Activated T-helper 1 cell treated with Interleukin-2 at 50 U/mL for 16 hours (primary cell): Measurements from ENCODE around the gene KIFC3.
"Not testable (repeated sequence)": the region's sequence is repeated elsewhere in the genome, so short reads cannot be mapped to it uniquely, and the experiment has no call there.

Experiments
- DNase-seq: peaks from one replicate; pipeline ENCODE4 v3.0.0-alpha.2; 2020; ENCODE audit warnings: low read depth

KIFC3 gene

GRCh38 chr16:57786632-57787518 lies 15.4 kb downstream of the KIFC3 start:
- DNase-seq = no peak

GRCh38 chr16:57785924-57786323 lies 16.4 kb downstream of the KIFC3 start:
- no peak for DNase-seq

GRCh38 chr16:57785385-57785784 lies 16.9 kb downstream of the KIFC3 start:
- no peak for DNase-seq

- no peak for DNase-seq
Observed at GRCh38 chr16:57784334-57784733, 18.0 kb downstream of the KIFC3 start.

- DNase-seq = no peak
Observed at GRCh38 chr16:57783883-57784282, 18.4 kb downstream of the KIFC3 start.

DNA sequence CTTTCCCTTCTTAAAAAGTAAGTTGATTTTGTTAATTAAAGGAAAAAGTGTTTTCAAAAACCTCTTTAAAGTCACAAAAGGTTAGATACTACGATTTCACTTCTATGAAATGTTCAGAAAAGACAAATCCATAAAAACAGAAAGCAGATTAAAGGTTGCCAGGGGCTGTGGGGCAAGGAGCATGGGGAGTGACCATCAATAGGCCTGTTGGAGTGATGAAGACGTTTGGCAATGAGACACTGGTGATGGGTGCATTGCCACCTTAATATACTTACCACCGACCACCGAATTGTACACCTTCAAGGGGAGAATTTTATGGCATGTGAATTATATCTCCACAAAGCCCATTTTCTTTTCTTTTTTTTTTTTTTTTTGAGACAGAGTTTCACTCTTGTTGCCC lies 19.2 kb downstream of the KIFC3 start:
- no peak for DNase-seq

DNA sequence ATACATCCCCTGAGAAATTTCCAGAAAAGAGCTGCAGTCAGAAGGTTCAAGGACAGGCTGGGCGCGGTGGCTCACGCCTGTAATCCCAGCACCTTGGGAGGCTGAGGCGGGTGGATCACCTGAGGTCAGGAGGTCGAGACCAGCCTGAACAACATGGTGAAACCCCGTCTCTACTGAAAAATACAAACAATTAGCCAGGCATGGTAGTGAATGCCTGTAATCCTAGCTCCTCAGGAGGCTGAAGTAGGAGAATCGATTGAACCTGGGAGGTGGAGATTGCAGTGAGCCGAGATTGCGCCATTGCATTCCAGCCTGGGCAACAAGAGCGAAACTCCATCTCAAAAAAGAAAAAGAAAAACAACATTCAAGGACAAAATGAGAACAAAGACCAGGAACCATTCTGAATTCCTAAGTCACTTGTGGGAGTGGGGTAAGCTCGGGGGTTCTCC lies 19.7 kb downstream of the KIFC3 start:
- DNase-seq = not testable (repeated sequence)

- no peak for DNase-seq
Observed at GRCh38 chr16:57781741-57782606, 20.3 kb downstream of the KIFC3 start.

- no peak for DNase-seq
Observed at GRCh38 chr16:57781349-57781740, 20.9 kb downstream of the KIFC3 start.

GRCh38 chr16:57779836-57780235 lies 22.5 kb downstream of the KIFC3 start:
- DNase-seq = not testable (repeated sequence)

DNA sequence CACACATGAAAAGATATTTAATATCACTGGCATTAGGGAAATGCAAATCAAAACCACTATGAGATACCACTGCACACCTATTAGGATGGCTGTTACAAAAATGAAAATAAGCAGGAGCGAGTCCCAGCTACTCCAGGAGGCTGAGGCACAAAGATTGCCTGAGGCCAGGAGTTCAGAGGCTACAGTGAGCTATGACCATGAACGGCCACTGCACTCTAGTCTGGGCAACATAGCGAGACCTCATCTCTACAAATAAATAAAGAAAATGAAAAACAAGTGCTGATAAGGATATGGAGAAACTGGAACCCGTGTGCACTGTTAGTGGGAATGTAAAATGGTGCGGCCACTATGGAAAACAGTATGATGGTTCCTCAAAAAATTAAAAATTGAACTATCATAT lies 23.6 kb downstream of the KIFC3 start:
- DNase-seq = no peak

- no peak for DNase-seq
Observed at GRCh38 chr16:57775661-57776469, 26.4 kb downstream of the KIFC3 start.

DNA sequence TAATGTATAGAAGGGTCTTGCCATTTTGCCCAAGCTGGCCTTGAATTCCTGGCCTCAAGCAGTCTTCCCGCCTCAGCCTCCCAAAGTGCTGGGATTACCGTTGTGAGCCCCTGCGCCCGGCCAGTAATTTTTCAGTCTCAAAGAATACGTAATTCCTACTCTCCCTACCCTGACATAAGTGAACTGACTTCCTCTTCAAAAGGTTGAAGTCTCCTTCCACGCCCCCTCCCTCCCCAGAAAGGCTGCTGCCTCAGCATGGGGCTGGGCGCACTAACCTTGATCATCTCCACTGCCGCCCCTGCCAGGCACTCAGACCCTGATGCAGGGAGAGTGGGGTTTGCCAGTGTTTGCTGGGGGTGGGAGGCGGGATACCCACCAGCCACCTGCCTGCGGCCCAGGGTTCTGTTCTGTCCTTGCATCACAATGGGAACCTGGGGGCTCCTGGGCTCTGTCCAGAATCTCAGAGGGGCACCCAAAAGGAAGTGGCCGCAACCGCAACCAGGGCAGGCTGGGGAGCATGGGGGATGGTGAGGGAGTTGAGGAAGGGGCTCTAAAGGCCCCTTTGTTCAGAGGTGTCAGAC lies 27.5 kb downstream of the KIFC3 start:
- no peak for DNase-seq

DNA sequence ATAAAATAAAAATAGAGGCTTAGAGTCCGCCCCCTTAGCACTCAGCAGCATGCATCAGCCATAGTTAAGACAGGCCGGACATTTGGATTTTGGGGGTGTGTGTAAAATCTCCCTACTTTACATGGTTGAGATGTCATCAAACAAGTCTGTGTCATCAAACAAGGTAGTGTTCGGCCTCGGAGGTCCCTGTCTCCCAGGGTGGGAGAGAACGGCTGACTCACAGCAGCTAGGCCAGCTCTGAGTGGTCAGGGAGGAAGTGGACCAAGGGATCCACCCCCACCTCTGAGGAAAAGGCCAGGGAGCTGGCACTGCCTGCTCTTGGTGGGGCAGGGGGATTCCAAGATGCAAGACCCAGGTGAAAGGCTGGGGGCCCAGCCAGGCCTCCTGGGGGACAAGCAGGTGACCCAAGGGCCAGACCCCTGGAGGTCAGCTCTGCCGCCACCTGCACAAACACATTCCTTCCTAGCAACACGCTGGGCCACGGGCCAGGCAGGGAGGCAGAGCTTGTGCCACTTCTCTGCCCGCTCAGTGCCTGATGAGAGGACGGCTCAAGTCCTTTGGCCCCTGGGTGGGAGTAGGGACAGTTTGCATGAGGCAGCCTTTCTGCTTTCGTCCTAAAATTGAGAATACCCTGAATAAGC lies 28.5 kb downstream of the KIFC3 start:
- no peak for DNase-seq

- no peak for DNase-seq
Observed at GRCh38 chr16:57773019-57773418, 29.3 kb downstream of the KIFC3 start.

- no peak for DNase-seq
Observed at GRCh38 chr16:57771141-57771785, 31.0 kb downstream of the KIFC3 start.

DNA sequence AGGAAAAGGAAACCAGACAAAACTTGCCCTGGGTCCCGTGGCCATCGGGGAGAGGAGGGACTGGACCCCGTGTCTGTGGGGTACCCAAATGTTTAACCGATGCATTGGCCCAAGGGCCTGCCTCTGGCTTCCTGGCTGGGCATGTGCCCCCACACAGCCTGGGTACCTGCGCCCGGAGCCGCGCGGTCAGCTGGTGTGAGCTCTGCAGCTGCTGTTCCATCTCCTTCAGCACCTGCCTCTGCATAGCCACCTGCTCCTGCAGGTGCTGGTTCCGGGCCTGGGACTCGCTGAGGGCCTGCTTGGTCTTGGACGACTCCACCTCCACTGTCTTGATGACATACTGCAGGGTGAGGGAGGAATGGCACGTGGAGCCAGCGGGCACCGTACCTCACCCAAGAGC lies 31.9 kb downstream of the KIFC3 start:
- DNase-seq = no peak

- DNase-seq = no peak
Observed at GRCh38 chr16:57769541-57770145, 32.6 kb downstream of the KIFC3 start.

DNA sequence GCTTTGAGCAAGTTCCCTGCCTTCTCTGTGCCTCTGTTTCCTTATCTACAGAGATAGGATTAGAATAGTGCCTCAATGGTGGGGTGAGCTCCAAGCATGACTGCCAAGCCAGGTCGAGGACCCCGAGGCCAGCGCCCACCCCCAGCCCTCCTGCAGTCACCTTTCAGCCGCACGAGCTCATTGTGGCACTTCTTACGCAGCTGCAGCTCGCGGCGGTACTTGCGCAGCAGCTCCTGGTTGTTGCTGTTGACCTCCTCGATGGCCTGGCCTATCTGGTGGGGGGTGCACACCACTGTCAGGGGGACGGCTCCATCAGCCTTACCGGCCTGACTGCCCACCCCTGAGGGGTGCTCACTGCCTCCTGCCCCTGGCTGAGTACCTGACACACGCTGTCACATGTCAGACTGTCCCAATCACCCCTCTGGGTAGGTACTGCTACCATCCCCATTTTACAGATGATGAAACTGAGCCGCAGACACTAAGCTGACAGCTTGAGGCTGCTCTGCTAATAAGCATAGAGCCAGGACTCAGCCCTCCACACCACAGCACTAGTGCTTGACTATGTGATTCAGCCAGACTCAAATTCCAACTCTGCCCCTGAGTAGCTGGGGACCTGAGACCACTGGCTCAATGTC lies 35.5 kb downstream of the KIFC3 start:
- DNase-seq = no peak
